IMR-90 (cell line): ENCODE results near the gene IL16. TPM values are rescaled to one million over a fixed set of nuclear protein-coding genes. Genes with fewer than 3 reads are reported as not detected.

ENCODE experiments used
- ATAC-seq: fragments of 200-7000 bp; cut with Tn5 transposase; 2 replicates; pipeline ENCODE4 v1.9.1; 2020; ENCODE audit warnings: low read depth, mild to moderate bottlenecking, moderate library complexity
- BruUV-seq: library from RNA; stranded (reverse); fragments of 400-500 nt; replicated peaks from 2 replicates; lab custom pipeline; 2021; lab: Mats Ljungman, UMichigan
- CTCF ChIA-PET: fragments of 300-600 bp; formaldehyde crosslinking; extraction: SDS; loops from one replicate; lab custom pipeline; 2021; ENCODE audit warnings: antibody characterized with exemption; lab: Yijun Ruan, JAX
- POLR2A ChIA-PET: fragments of 300-600 bp; sonication (Branson Sonifier 250); formaldehyde crosslinking; loops from one replicate; lab custom pipeline; 2022; ENCODE audit warnings: antibody characterized with exemption; ENCODE audit not compliant: unreplicated experiment; lab: Charles Lee
- DNase-seq: peaks from one replicate; pipeline ENCODE4 v3.0.0; 2013
- H2AFZ ChIP-seq: replicated peaks from 2 replicates; pipeline ENCODE3; 2013; ENCODE audit warnings: low read length, mild to moderate bottlenecking; ENCODE audit not compliant: poor library complexity
- H2AK5ac ChIP-seq: 2 replicates; pipeline ENCODE4 v1.6.1; 2013; ENCODE audit warnings: low read depth, low read length, inconsistent platforms
- H2AK9ac ChIP-seq: replicated peaks from 2 replicates; pipeline ENCODE3; 2013; ENCODE audit warnings: mild to moderate bottlenecking, low read depth, low read length, moderate library complexity; ENCODE audit not compliant: poor library complexity
- H2BK120ac ChIP-seq: 2 replicates; pipeline ENCODE4 v1.6.1; 2013; ENCODE audit warnings: low read depth, low read length, inconsistent platforms
- H2BK15ac ChIP-seq: 3 replicates; pipeline ENCODE4 v1.6.1; 2013; ENCODE audit warnings: low read depth, low read length, inconsistent platforms
- H2BK20ac ChIP-seq: 2 replicates; pipeline ENCODE4 v1.6.1; 2013; ENCODE audit warnings: low read depth, mild to moderate bottlenecking, inconsistent platforms, low read length, moderate library complexity
- H2BK5ac ChIP-seq: 2 replicates; pipeline ENCODE4 v1.6.1; 2013; ENCODE audit warnings: mild to moderate bottlenecking, low read depth, low read length, inconsistent platforms; ENCODE audit not compliant: poor library complexity, severe bottlenecking
- H3K14ac ChIP-seq: replicated peaks from 2 replicates; pipeline ENCODE4 v1.6.1; 2013; ENCODE audit warnings: low read depth, low read length, inconsistent platforms
- H3K18ac ChIP-seq: 2 replicates; pipeline ENCODE4 v1.6.1; 2013; ENCODE audit warnings: low read depth, low read length, control low read depth
- H3K23ac ChIP-seq: 2 replicates; pipeline ENCODE4 v1.6.1; 2013; ENCODE audit warnings: low read depth, low read length, inconsistent platforms
- H3K27ac ChIP-seq: 2 replicates; pipeline ENCODE4 v1.5.1; 2013; ENCODE audit warnings: mild to moderate bottlenecking, control low read depth, low read length; ENCODE audit not compliant: insufficient read depth
- H3K27me3 ChIP-seq: 2 replicates; pipeline ENCODE4 v1.6.1; 2013; ENCODE audit warnings: low read length; ENCODE audit not compliant: control insufficient read depth, insufficient read depth
- H3K36me3 ChIP-seq: 2 replicates; pipeline ENCODE4 v1.6.1; 2013; ENCODE audit warnings: low read length, mixed read lengths; ENCODE audit not compliant: control insufficient read depth, insufficient read depth
- H3K4ac ChIP-seq: 2 replicates; pipeline ENCODE4 v1.6.1; 2013; ENCODE audit warnings: low read depth, low read length, inconsistent platforms
- H3K4me1 ChIP-seq: 2 replicates; pipeline ENCODE4 v1.6.1; 2013; ENCODE audit warnings: low read length, mixed read lengths; ENCODE audit not compliant: control insufficient read depth, insufficient read depth
- H3K4me2 ChIP-seq: 2 replicates; pipeline ENCODE4 v1.6.1; 2013; ENCODE audit warnings: low read depth, mild to moderate bottlenecking, control low read depth, low read length, moderate library complexity
- H3K4me3 ChIP-seq: 2 replicates; pipeline ENCODE4 v1.5.1; 2013; ENCODE audit warnings: low read depth, mild to moderate bottlenecking, control low read depth, low read length, moderate library complexity; ENCODE audit not compliant: insufficient read depth
- H3K56ac ChIP-seq: 2 replicates; pipeline ENCODE4 v1.6.1; 2013; ENCODE audit warnings: low read length, inconsistent platforms; ENCODE audit not compliant: insufficient read depth; ENCODE audit errors: extremely low read depth
- H3K79me1 ChIP-seq, 2 experiments: 2 replicates each; pipeline ENCODE4 v1.6.1; 2013; ENCODE audit warnings: low read length in 2 of 2, inconsistent platforms in 1 of 2, low read depth in 1 of 2
- H3K9ac ChIP-seq: 2 replicates; pipeline ENCODE4 v1.6.1; 2013; ENCODE audit warnings: low read depth, low read length, control low read depth
- H3K9me1 ChIP-seq: 2 replicates; pipeline ENCODE4 v1.6.1; 2013; ENCODE audit warnings: low read length, inconsistent platforms; ENCODE audit not compliant: insufficient read depth
- H3K9me3 ChIP-seq: 2 replicates; pipeline ENCODE4 v1.6.1; 2013; ENCODE audit warnings: low read length; ENCODE audit not compliant: control insufficient read depth, insufficient read depth
- H4K20me1 ChIP-seq: 2 replicates; pipeline ENCODE4 v1.6.1; 2013; ENCODE audit warnings: low read length, inconsistent platforms; ENCODE audit not compliant: insufficient read depth
- H4K5ac ChIP-seq: 2 replicates; pipeline ENCODE4 v1.6.1; 2013; ENCODE audit warnings: mild to moderate bottlenecking, low read depth, low read length, control low read depth
- H4K8ac ChIP-seq, 2 experiments: 2 replicates each; pipeline ENCODE4 v1.6.1; 2013; ENCODE audit warnings: low read depth in 2 of 2, low read length in 2 of 2, control low read depth in 1 of 2, inconsistent platforms in 1 of 2
- H4K91ac ChIP-seq: 2 replicates; pipeline ENCODE4 v1.6.1; 2013; ENCODE audit warnings: low read depth, low read length, inconsistent platforms; ENCODE audit not compliant: insufficient read depth
- BHLHE40 ChIP-seq: fragments of 150-350 bp; IDR thresholded peaks from 2 replicates; pipeline ENCODE4 v1.6.1; 2016; ENCODE audit warnings: mild to moderate bottlenecking, low read depth, low read length
- CHD1 ChIP-seq: IDR thresholded peaks from 2 replicates; pipeline ENCODE4 v1.6.1; 2012; ENCODE audit warnings: low read depth, low read length, improper control_type of control experiment
- MAFK ChIP-seq: IDR thresholded peaks from 2 replicates; pipeline ENCODE4 v1.6.1; 2012; ENCODE audit warnings: low read depth, low read length, improper control_type of control experiment
- RFX5 ChIP-seq: IDR thresholded peaks from 2 replicates; pipeline ENCODE4 v1.8.0; 2012; ENCODE audit warnings: low read depth, mild to moderate bottlenecking, low read length, moderate library complexity
- WGBS, 2 experiments: methylation state at CpG; one replicate each; pipeline versions ENCODE4 v1.1.5 to v1.1.7; 2013; ENCODE audit warnings: missing lambda C conversion rate in 2 of 2; ENCODE audit not compliant: insufficient read length in 1 of 2; ENCODE audit errors: extremely low coverage in 2 of 2; 5-methylcytosine and 5-hydroxymethylcytosine counted together
- dilution Hi-C: fragments of 300-500 bp; cut with HindIII; formaldehyde crosslinking; loops from one replicate; pipeline ENCODE4 v1.14.3; 2018; ENCODE audit warnings: low sequenced_read_pairs; ENCODE audit not compliant: unreplicated experiment
- in situ Hi-C: fragments of 300-500 bp; cut with MboI; formaldehyde crosslinking; loops from 3 replicates; pipeline ENCODE4 v1.14.3; 2019; ENCODE audit warnings: low sequenced_read_pairs, inconsistent platforms, mixed read lengths
- intact Hi-C: fragments of 100-400 bp; cut with micrococcal nuclease; formaldehyde crosslinking; loops from 2 replicates; pipeline ENCODE4 v1.10.0; 2022
- polyA plus RNA-seq, 3 experiments: library from polyadenylated mRNA; depleted of rRNA; stranded (reverse); fragments of >200 nt; gene quantifications; 2 replicates each; pipeline ENCODE4 v1.2.3, GENCODE V29; 2012; ENCODE audit warnings: low replicate concordance in 1 of 3
- total RNA-seq: library from RNA; depleted of rRNA; stranded (reverse); fragments of >200 nt; gene quantifications from 2 replicates; pipeline ENCODE4 v1.2.3, GENCODE V29; 2012
- TF ChIP-seq, protein P1 (sequence below): conservative IDR thresholded peaks from 2 replicates; pipeline ENCODE4 v1.5.1; 2012; ENCODE audit warnings: mild to moderate bottlenecking, low read depth, low read length, improper control_type of control experiment
- TF ChIP-seq, protein P2 (sequence below): fragments of 150-350 bp; IDR thresholded peaks from 2 replicates; pipeline ENCODE4 v1.6.1; 2017; ENCODE audit warnings: mild to moderate bottlenecking, antibody characterized with exemption, low read length, low read depth

Gene IL16
- total and polyA plus RNA-seq, 2 of the 4 experiments (the other 2 are of a cell fraction) = 0.18 to 0.27 TPM

DNA sequence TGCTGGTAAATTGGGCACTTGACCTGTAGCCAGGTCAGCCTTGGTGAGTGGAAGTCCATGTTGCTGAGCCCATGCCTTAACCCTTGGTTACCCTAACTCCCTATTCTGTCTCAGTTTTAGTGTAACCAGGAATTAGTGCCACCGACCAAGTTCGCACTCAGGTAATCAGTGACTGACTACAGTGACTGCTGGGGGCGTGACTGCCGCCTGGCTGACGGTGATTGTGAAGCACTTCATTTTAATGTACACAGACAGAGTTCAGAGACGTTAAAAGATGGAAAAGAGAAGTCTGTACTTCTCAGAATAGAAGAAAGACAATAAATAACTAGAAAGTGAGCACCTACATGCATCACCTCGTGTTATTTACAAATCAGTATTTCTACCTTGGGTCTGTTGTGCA, 45.3 kb upstream of the IL16 start (continued):
- TF ChIP-seq, protein P1, sequence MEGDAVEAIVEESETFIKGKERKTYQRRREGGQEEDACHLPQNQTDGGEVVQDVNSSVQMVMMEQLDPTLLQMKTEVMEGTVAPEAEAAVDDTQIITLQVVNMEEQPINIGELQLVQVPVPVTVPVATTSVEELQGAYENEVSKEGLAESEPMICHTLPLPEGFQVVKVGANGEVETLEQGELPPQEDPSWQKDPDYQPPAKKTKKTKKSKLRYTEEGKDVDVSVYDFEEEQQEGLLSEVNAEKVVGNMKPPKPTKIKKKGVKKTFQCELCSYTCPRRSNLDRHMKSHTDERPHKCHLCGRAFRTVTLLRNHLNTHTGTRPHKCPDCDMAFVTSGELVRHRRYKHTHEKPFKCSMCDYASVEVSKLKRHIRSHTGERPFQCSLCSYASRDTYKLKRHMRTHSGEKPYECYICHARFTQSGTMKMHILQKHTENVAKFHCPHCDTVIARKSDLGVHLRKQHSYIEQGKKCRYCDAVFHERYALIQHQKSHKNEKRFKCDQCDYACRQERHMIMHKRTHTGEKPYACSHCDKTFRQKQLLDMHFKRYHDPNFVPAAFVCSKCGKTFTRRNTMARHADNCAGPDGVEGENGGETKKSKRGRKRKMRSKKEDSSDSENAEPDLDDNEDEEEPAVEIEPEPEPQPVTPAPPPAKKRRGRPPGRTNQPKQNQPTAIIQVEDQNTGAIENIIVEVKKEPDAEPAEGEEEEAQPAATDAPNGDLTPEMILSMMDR = no peak
- no peak for TF ChIP-seq BHLHE40
- no peak for TF ChIP-seq RFX5

DNA sequence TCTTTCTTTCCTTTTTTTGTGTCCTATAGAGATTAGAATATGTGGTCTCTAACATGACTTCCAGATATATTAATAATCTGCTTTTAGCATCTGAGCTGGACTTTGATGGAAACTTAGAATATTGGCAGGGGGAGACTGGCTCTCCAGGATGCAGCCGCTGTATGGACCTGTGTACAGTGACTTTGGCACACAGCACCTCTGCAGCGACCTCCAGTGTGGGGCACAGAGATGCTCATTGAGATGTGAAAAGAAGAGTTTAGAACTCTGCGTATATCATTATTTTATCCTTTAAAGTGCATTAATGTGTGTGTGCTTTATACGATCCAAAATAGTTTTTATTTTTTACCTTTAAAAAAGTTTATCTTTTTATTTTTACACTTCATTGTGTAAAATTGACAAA, 44.3 kb upstream of the IL16 start:
- Histone ChIP-seq H2BK20ac (no peak overlapping the region), H3K9me3 (no peaks in the 10 kb centered on the region), H3K18ac (no peak overlapping the region), H4K8ac (no peak overlapping the region), H2AK5ac (peak overlapping the region; percentile 25; the same call in 1 of the 2 replicates), H2BK120ac (peak overlapping the region; percentile 4; the same call in 1 of the 2 replicates), H4K5ac (no peak overlapping the region), H3K14ac (no peak overlapping the region), H3K23ac (no peak overlapping the region), H2AFZ (no peak overlapping the region), H3K4ac (no peak overlapping the region), H3K9me1 (peaks cover 7% of the 10 kb centered on the region), H3K27ac (no peak overlapping the region), H2BK5ac (no peak overlapping the region), H3K4me3 (no peak overlapping the region), H3K36me3 (no peaks in the 10 kb centered on the region), H3K4me2 (no peak overlapping the region), H4K91ac (no peak overlapping the region), H3K56ac (no peak overlapping the region; the same call in 1 of the 2 replicates), H3K9ac (no peak overlapping the region), H3K27me3 (peaks cover 2% of the 10 kb centered on the region; the same call in 1 of the 2 replicates), H4K20me1 (no peaks in the 10 kb centered on the region), H2AK9ac (no peak overlapping the region), H3K79me1 (no peaks in the 10 kb centered on the region), H3K4me1 (peaks cover 11% of the 10 kb centered on the region), H2BK15ac (no peak overlapping the region)
- CTCF ChIA-PET = interaction anchor here (0.6 to 7.1 kb wide), 4 partner anchors 8 to 114 kb away, joined by 3 to 117 read pairs (median 4); no protein-coding TSS in a partner anchor
- POLR2A ChIA-PET = no interaction called here
- dilution Hi-C loops (no loop called here), in situ Hi-C loops (loop anchor here (10.0 kb wide), 1 partner anchor 242 kb away; no protein-coding TSS in a partner anchor), intact Hi-C loops (no loop called here)
- ATAC-seq (no peak), DNase-seq (no peak)
- TF ChIP-seq, protein P2, sequence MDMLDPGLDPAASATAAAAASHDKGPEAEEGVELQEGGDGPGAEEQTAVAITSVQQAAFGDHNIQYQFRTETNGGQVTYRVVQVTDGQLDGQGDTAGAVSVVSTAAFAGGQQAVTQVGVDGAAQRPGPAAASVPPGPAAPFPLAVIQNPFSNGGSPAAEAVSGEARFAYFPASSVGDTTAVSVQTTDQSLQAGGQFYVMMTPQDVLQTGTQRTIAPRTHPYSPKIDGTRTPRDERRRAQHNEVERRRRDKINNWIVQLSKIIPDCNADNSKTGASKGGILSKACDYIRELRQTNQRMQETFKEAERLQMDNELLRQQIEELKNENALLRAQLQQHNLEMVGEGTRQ = no peak
- TF ChIP-seq MAFK (no peak), CHD1 (no peak)
- no CpG with 5 or more reads among the region's 4 CpGs for WGBS, 2 experiments
- BruUV-seq = no TSS peak
